HCT116 (cell line): ENCODE measurements around the gene KDM5A. TPM values are rescaled to one million over a fixed set of nuclear protein-coding genes. Genes with fewer than 3 reads are reported as not detected.

Experiments
- ATAC-seq: fragments of 200-7000 bp; cut with Tn5 transposase; 2 replicates; pipeline ENCODE4 v1.9.1; 2020; ENCODE audit warnings: mild to moderate bottlenecking, moderate library complexity
- BruUV-seq: library from RNA; stranded (reverse); fragments of 400-500 nt; replicated peaks from 2 replicates; lab custom pipeline; 2021; lab: Mats Ljungman, UMichigan
- CTCF ChIA-PET: fragments of 300-600 bp; sonication (Branson Sonifier 250); formaldehyde crosslinking; loops from one replicate; lab custom pipeline; 2021; ENCODE audit warnings: antibody characterized with exemption; lab: Charles Lee
- POLR2A ChIA-PET: fragments of 300-600, 350-600 bp; sonication (Branson Sonifier 250); formaldehyde crosslinking; loops from one replicate; lab custom pipeline; 2021; ENCODE audit warnings: antibody characterized with exemption; lab: Charles Lee
- RAD21 ChIA-PET, 2 experiments: fragments of 300-600 bp; sonication (Branson Sonifier 250); formaldehyde crosslinking; loops; one replicate each; lab custom pipeline; 2023; ENCODE audit warnings: low total read pairs in 2 of 2; ENCODE audit not compliant: uncharacterized antibody in 2 of 2, unreplicated experiment in 2 of 2, low non-redundant PET in 1 of 2; lab: Charles Lee
- DNase-seq: peaks from one replicate; pipeline ENCODE4 v3.0.0-alpha.2; 2010; ENCODE audit warnings: low read depth, low spot score
- H2AFZ ChIP-seq: fragments of 200-600 bp; shearing (Covaris generic), sonication (generic); 2 replicates; pipeline ENCODE4 v1.6.1; 2017; ENCODE audit warnings: low read depth, mixed run types, mixed read lengths, antibody characterized with exemption, low read length; ENCODE audit not compliant: poor library complexity, severe bottlenecking
- H3K27ac ChIP-seq: 2 replicates; pipeline ENCODE4 v1.5.1; 2012; ENCODE audit warnings: low read depth, low read length
- H3K27me3 ChIP-seq: fragments of 200-600 bp; sonication (generic); 2 replicates; pipeline ENCODE4 v1.6.1; 2016; ENCODE audit warnings: mixed run types, low read length, mixed read lengths; ENCODE audit not compliant: insufficient read depth
- H3K36me3 ChIP-seq, 2 experiments: fragments of 200-500 bp in 1 of 2; fragments of 200-600 bp in 1 of 2; sonication (Bioruptor generic) in 1 of 2; sonication (generic) in 1 of 2; 2 replicates each; pipeline versions ENCODE4 v1.5.1 to v1.6.1; 2014 to 2016; ENCODE audit warnings: low read length in 2 of 2, inconsistent platforms in 1 of 2, mixed read lengths in 1 of 2, mixed run types in 1 of 2; ENCODE audit not compliant: insufficient read depth in 2 of 2, control insufficient read depth in 1 of 2
- H3K4me1 ChIP-seq, 2 experiments: fragments of 200-600 bp in 1 of 2; sonication (generic) in 1 of 2; 2 replicates each; pipeline versions ENCODE4 v1.5.1 to v1.6.1; 2012 to 2017; ENCODE audit warnings: low read length in 2 of 2, inconsistent platforms in 1 of 2, mild to moderate bottlenecking in 1 of 2, mixed read lengths in 1 of 2, mixed run types in 1 of 2, moderate library complexity in 1 of 2; ENCODE audit not compliant: insufficient read depth in 2 of 2, control insufficient read depth in 1 of 2
- H3K4me2 ChIP-seq: fragments of 200-600 bp; sonication (generic); 2 replicates; pipeline ENCODE4 v1.6.1; 2017; ENCODE audit warnings: mixed run types, low read length, mixed read lengths
- H3K4me3 ChIP-seq, 2 experiments: fragments of 200-600 bp in 1 of 2; sonication (generic) in 1 of 2; replicated peaks in 1 of 2; 2 replicates each; pipeline ENCODE4 v1.5.1; 2011 to 2016; ENCODE audit warnings: low read length in 2 of 2, control low read depth in 1 of 2, low read depth in 1 of 2, mild to moderate bottlenecking in 1 of 2, mixed read lengths in 1 of 2, mixed run types in 1 of 2
- H3K79me2 ChIP-seq: fragments of 200-600 bp; sonication (generic); 2 replicates; pipeline ENCODE4 v1.6.1; 2017; ENCODE audit warnings: mild to moderate bottlenecking, mixed run types, low read length, moderate library complexity, mixed read lengths; ENCODE audit not compliant: insufficient read depth
- H3K9ac ChIP-seq: fragments of 200-600 bp; sonication (generic); 2 replicates; pipeline ENCODE4 v1.6.1; 2016; ENCODE audit warnings: low read length, mixed read lengths
- H3K9me2 ChIP-seq: fragments of 200-600 bp; sonication (generic), shearing (Covaris generic); 2 replicates; pipeline ENCODE4 v1.6.1; 2017; ENCODE audit warnings: mixed run types, mild to moderate bottlenecking, moderate library complexity; ENCODE audit not compliant: insufficient read depth
- H3K9me3 ChIP-seq, 2 experiments: fragments of 200-500 bp in 1 of 2; fragments of 200-600 bp in 1 of 2; sonication (Bioruptor generic) in 1 of 2; sonication (generic) in 1 of 2; 2 replicates each; pipeline ENCODE4 v1.6.1; 2014 to 2017; ENCODE audit warnings: low read length in 2 of 2, mixed read lengths in 2 of 2, inconsistent platforms in 1 of 2, low read depth in 1 of 2, mild to moderate bottlenecking in 1 of 2, mixed run types in 1 of 2, moderate library complexity in 1 of 2; ENCODE audit not compliant: control insufficient read depth in 1 of 2, insufficient read depth in 1 of 2
- H4K20me1 ChIP-seq: fragments of 200-600 bp; sonication (generic), shearing (Covaris generic); 2 replicates; pipeline ENCODE4 v1.6.1; 2017; ENCODE audit warnings: mixed run types, mild to moderate bottlenecking, moderate library complexity; ENCODE audit not compliant: insufficient read depth
- ATF3 ChIP-seq: IDR thresholded peaks from 2 replicates; pipeline ENCODE4 v1.6.1; 2012
- CBX3 ChIP-seq: IDR thresholded peaks from 2 replicates; pipeline ENCODE4 v1.6.1; 2012; ENCODE audit warnings: low read depth
- CEBPB ChIP-seq: IDR thresholded peaks from 2 replicates; pipeline ENCODE4 v1.6.1; 2012; ENCODE audit warnings: low read depth
- ELF1 ChIP-seq: IDR thresholded peaks from 2 replicates; pipeline ENCODE4 v1.6.1; 2012; ENCODE audit warnings: low read depth, borderline replicate concordance
- EZH2phosphoT487 ChIP-seq: fragments of 200-600 bp; IDR thresholded peaks from 2 replicates; pipeline ENCODE4 v1.6.1; 2018; ENCODE audit warnings: antibody characterized with exemption, borderline replicate concordance
- FOSL1 ChIP-seq: IDR thresholded peaks from 2 replicates; pipeline ENCODE4 v1.6.1; 2012; ENCODE audit warnings: low read depth
- JUND ChIP-seq: IDR thresholded peaks from 2 replicates; pipeline ENCODE4 v1.6.1; 2012
- RAD21 ChIP-seq: IDR thresholded peaks from 2 replicates; pipeline ENCODE4 v1.6.1; 2012; ENCODE audit warnings: low read depth, mild to moderate bottlenecking
- REST ChIP-seq: IDR thresholded peaks from 2 replicates; pipeline ENCODE4 v1.6.1; 2012; ENCODE audit warnings: low read depth
- SIN3A ChIP-seq: IDR thresholded peaks from 2 replicates; pipeline ENCODE4 v1.6.1; 2012; ENCODE audit warnings: low read depth
- SP1 ChIP-seq: IDR thresholded peaks from 2 replicates; pipeline ENCODE4 v1.6.1; 2012; ENCODE audit warnings: low read depth
- SRF ChIP-seq: IDR thresholded peaks from 2 replicates; pipeline ENCODE4 v1.6.1; 2012; ENCODE audit warnings: low read depth
- ZFX ChIP-seq: fragments of 450-650 bp; IDR thresholded peaks from 2 replicates; pipeline ENCODE4 v1.6.1; 2017
- ZNF274 ChIP-seq: fragments of 200-500 bp; sonication (Bioruptor generic); IDR thresholded peaks from 2 replicates; pipeline ENCODE4 v1.6.1; 2014; ENCODE audit warnings: mild to moderate bottlenecking, low read depth, low read length, inconsistent platforms
- intact Hi-C: fragments of 100-400 bp; cut with micrococcal nuclease; formaldehyde crosslinking; loops from 2 replicates; pipeline ENCODE4 v1.10.0; 2022
- total RNA-seq: library from RNA; stranded (reverse); gene quantifications from one replicate; pipeline ENCODE4 v1.2.1, GENCODE V29; 2021; ENCODE audit not compliant: unreplicated experiment
- TF ChIP-seq, protein P1 (sequence below): IDR thresholded peaks from 2 replicates; pipeline ENCODE4 v1.6.1; 2012
- TF ChIP-seq, protein P2 (sequence below): IDR thresholded peaks from 2 replicates; pipeline ENCODE4 v1.6.1; 2011; ENCODE audit warnings: mild to moderate bottlenecking, low read length, moderate library complexity; ENCODE audit not compliant: insufficient replicate concordance; ENCODE audit errors: extremely low read depth

The KDM5A gene
- total RNA-seq, 1 experiment from 2014 or later: 49.0 TPM

GRCh38 chr12:334125-334524 is 55.0 kb downstream of the KDM5A start:
- no peaks in the 10 kb centered on the region for H3K9me2 ChIP-seq
- no peak for TF ChIP-seq ZNF274
- no peak for TF ChIP-seq CEBPB
- TF ChIP-seq SIN3A: no peak
- TF ChIP-seq SRF: no peak
- no peak for TF ChIP-seq FOSL1
- TF ChIP-seq ZFX: no peak
- TF ChIP-seq EZH2phosphoT487: no peak
- TF ChIP-seq CBX3: no peak
- TF ChIP-seq SP1: no peak
- TF ChIP-seq ELF1: no peak
- TF ChIP-seq REST: no peak
- TF ChIP-seq RAD21: no peak
- TF ChIP-seq ATF3: no peak
- TF ChIP-seq, protein P1, sequence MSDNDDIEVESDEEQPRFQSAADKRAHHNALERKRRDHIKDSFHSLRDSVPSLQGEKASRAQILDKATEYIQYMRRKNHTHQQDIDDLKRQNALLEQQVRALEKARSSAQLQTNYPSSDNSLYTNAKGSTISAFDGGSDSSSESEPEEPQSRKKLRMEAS: no peak
- TF ChIP-seq, protein P2, sequence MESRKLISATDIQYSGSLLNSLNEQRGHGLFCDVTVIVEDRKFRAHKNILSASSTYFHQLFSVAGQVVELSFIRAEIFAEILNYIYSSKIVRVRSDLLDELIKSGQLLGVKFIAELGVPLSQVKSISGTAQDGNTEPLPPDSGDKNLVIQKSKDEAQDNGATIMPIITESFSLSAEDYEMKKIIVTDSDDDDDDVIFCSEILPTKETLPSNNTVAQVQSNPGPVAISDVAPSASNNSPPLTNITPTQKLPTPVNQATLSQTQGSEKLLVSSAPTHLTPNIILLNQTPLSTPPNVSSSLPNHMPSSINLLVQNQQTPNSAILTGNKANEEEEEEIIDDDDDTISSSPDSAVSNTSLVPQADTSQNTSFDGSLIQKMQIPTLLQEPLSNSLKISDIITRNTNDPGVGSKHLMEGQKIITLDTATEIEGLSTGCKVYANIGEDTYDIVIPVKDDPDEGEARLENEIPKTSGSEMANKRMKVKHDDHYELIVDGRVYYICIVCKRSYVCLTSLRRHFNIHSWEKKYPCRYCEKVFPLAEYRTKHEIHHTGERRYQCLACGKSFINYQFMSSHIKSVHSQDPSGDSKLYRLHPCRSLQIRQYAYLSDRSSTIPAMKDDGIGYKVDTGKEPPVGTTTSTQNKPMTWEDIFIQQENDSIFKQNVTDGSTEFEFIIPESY: no peak
- TF ChIP-seq JUND: no peak
- H3K4me1 ChIP-seq: no peaks in the 10 kb centered on the region
- H2AFZ ChIP-seq: no peak overlapping the region
- no peak overlapping the region for H3K4me3 ChIP-seq
- ChIA-PET POLR2A (no interaction called here), CTCF (no interaction called here), RAD21 (no interaction called here)
- H3K27me3 ChIP-seq: no peaks in the 10 kb centered on the region
- H3K4me2 ChIP-seq: no peak overlapping the region
- peaks cover 2% of the 10 kb centered on the region; the same call in 1 of the 2 replicates for H3K79me2 ChIP-seq
- ATAC-seq (no peak), DNase-seq (no peak)
- intact Hi-C loops: no loop called here
- no peak overlapping the region for H3K27ac ChIP-seq
- no peaks in the 10 kb centered on the region for H3K9me3 ChIP-seq
- BruUV-seq: no TSS peak
- H4K20me1 ChIP-seq: no peaks in the 10 kb centered on the region
- no peak overlapping the region for H3K9ac ChIP-seq
- peaks cover 14 to 27% of the 10 kb centered on the region in 2 experiments; a peak in 3 of 4 replicates for H3K36me3 ChIP-seq
